IMR-90 (cell line): ENCODE measurements around the gene SLC35F1. TPM values are rescaled to one million over a fixed set of nuclear protein-coding genes. Genes with fewer than 3 reads are reported as not detected.

ENCODE experiments used
- ATAC-seq: fragments of 200-7000 bp; cut with Tn5 transposase; 2 replicates; pipeline ENCODE4 v1.9.1; 2020; ENCODE audit warnings: low read depth, mild to moderate bottlenecking, moderate library complexity
- BruUV-seq: library from RNA; stranded (reverse); fragments of 400-500 nt; replicated peaks from 2 replicates; lab custom pipeline; 2021; lab: Mats Ljungman, UMichigan
- CTCF ChIA-PET: fragments of 300-600 bp; formaldehyde crosslinking; extraction: SDS; loops from one replicate; lab custom pipeline; 2021; ENCODE audit warnings: antibody characterized with exemption; lab: Yijun Ruan, JAX
- POLR2A ChIA-PET: fragments of 300-600 bp; sonication (Branson Sonifier 250); formaldehyde crosslinking; loops from one replicate; lab custom pipeline; 2022; ENCODE audit warnings: antibody characterized with exemption; ENCODE audit not compliant: unreplicated experiment; lab: Charles Lee
- DNase-seq: peaks from one replicate; pipeline ENCODE4 v3.0.0; 2013
- H2AFZ ChIP-seq: replicated peaks from 2 replicates; pipeline ENCODE3; 2013; ENCODE audit warnings: low read length, mild to moderate bottlenecking; ENCODE audit not compliant: poor library complexity
- H2AK5ac ChIP-seq: 2 replicates; pipeline ENCODE4 v1.6.1; 2013; ENCODE audit warnings: low read depth, low read length, inconsistent platforms
- H2AK9ac ChIP-seq: replicated peaks from 2 replicates; pipeline ENCODE3; 2013; ENCODE audit warnings: mild to moderate bottlenecking, low read depth, low read length, moderate library complexity; ENCODE audit not compliant: poor library complexity
- H2BK120ac ChIP-seq: 2 replicates; pipeline ENCODE4 v1.6.1; 2013; ENCODE audit warnings: low read depth, low read length, inconsistent platforms
- H2BK15ac ChIP-seq: 3 replicates; pipeline ENCODE4 v1.6.1; 2013; ENCODE audit warnings: low read depth, low read length, inconsistent platforms
- H2BK20ac ChIP-seq: 2 replicates; pipeline ENCODE4 v1.6.1; 2013; ENCODE audit warnings: low read depth, mild to moderate bottlenecking, inconsistent platforms, low read length, moderate library complexity
- H2BK5ac ChIP-seq: 2 replicates; pipeline ENCODE4 v1.6.1; 2013; ENCODE audit warnings: mild to moderate bottlenecking, low read depth, low read length, inconsistent platforms; ENCODE audit not compliant: poor library complexity, severe bottlenecking
- H3K14ac ChIP-seq: replicated peaks from 2 replicates; pipeline ENCODE4 v1.6.1; 2013; ENCODE audit warnings: low read depth, low read length, inconsistent platforms
- H3K18ac ChIP-seq: 2 replicates; pipeline ENCODE4 v1.6.1; 2013; ENCODE audit warnings: low read depth, low read length, control low read depth
- H3K23ac ChIP-seq: 2 replicates; pipeline ENCODE4 v1.6.1; 2013; ENCODE audit warnings: low read depth, low read length, inconsistent platforms
- H3K27ac ChIP-seq: 2 replicates; pipeline ENCODE4 v1.5.1; 2013; ENCODE audit warnings: mild to moderate bottlenecking, control low read depth, low read length; ENCODE audit not compliant: insufficient read depth
- H3K27me3 ChIP-seq: 2 replicates; pipeline ENCODE4 v1.6.1; 2013; ENCODE audit warnings: low read length; ENCODE audit not compliant: control insufficient read depth, insufficient read depth
- H3K36me3 ChIP-seq: 2 replicates; pipeline ENCODE4 v1.6.1; 2013; ENCODE audit warnings: low read length, mixed read lengths; ENCODE audit not compliant: control insufficient read depth, insufficient read depth
- H3K4ac ChIP-seq: 2 replicates; pipeline ENCODE4 v1.6.1; 2013; ENCODE audit warnings: low read depth, low read length, inconsistent platforms
- H3K4me1 ChIP-seq: 2 replicates; pipeline ENCODE4 v1.6.1; 2013; ENCODE audit warnings: low read length, mixed read lengths; ENCODE audit not compliant: control insufficient read depth, insufficient read depth
- H3K4me2 ChIP-seq: 2 replicates; pipeline ENCODE4 v1.6.1; 2013; ENCODE audit warnings: low read depth, mild to moderate bottlenecking, control low read depth, low read length, moderate library complexity
- H3K4me3 ChIP-seq: 2 replicates; pipeline ENCODE4 v1.5.1; 2013; ENCODE audit warnings: low read depth, mild to moderate bottlenecking, control low read depth, low read length, moderate library complexity; ENCODE audit not compliant: insufficient read depth
- H3K56ac ChIP-seq: 2 replicates; pipeline ENCODE4 v1.6.1; 2013; ENCODE audit warnings: low read length, inconsistent platforms; ENCODE audit not compliant: insufficient read depth; ENCODE audit errors: extremely low read depth
- H3K79me1 ChIP-seq, 2 experiments: 2 replicates each; pipeline ENCODE4 v1.6.1; 2013; ENCODE audit warnings: low read length in 2 of 2, inconsistent platforms in 1 of 2, low read depth in 1 of 2
- H3K9ac ChIP-seq: 2 replicates; pipeline ENCODE4 v1.6.1; 2013; ENCODE audit warnings: low read depth, low read length, control low read depth
- H3K9me1 ChIP-seq: 2 replicates; pipeline ENCODE4 v1.6.1; 2013; ENCODE audit warnings: low read length, inconsistent platforms; ENCODE audit not compliant: insufficient read depth
- H3K9me3 ChIP-seq: 2 replicates; pipeline ENCODE4 v1.6.1; 2013; ENCODE audit warnings: low read length; ENCODE audit not compliant: control insufficient read depth, insufficient read depth
- H4K20me1 ChIP-seq: 2 replicates; pipeline ENCODE4 v1.6.1; 2013; ENCODE audit warnings: low read length, inconsistent platforms; ENCODE audit not compliant: insufficient read depth
- H4K5ac ChIP-seq: 2 replicates; pipeline ENCODE4 v1.6.1; 2013; ENCODE audit warnings: mild to moderate bottlenecking, low read depth, low read length, control low read depth
- H4K8ac ChIP-seq, 2 experiments: 2 replicates each; pipeline ENCODE4 v1.6.1; 2013; ENCODE audit warnings: low read depth in 2 of 2, low read length in 2 of 2, control low read depth in 1 of 2, inconsistent platforms in 1 of 2
- H4K91ac ChIP-seq: 2 replicates; pipeline ENCODE4 v1.6.1; 2013; ENCODE audit warnings: low read depth, low read length, inconsistent platforms; ENCODE audit not compliant: insufficient read depth
- BHLHE40 ChIP-seq: fragments of 150-350 bp; IDR thresholded peaks from 2 replicates; pipeline ENCODE4 v1.6.1; 2016; ENCODE audit warnings: mild to moderate bottlenecking, low read depth, low read length
- CEBPB ChIP-seq: IDR thresholded peaks from 2 replicates; pipeline ENCODE4 v1.6.1; 2012; ENCODE audit warnings: low read depth, low read length, improper control_type of control experiment
- CHD1 ChIP-seq: IDR thresholded peaks from 2 replicates; pipeline ENCODE4 v1.6.1; 2012; ENCODE audit warnings: low read depth, low read length, improper control_type of control experiment
- CTCF ChIP-seq: conservative IDR thresholded peaks from 2 replicates; pipeline ENCODE4 v1.5.1; 2012; ENCODE audit warnings: mild to moderate bottlenecking, low read depth, low read length, improper control_type of control experiment
- ELK1 ChIP-seq: fragments of 150-350 bp; IDR thresholded peaks from 2 replicates; pipeline ENCODE4 v1.6.1; 2016; ENCODE audit warnings: low read depth, mild to moderate bottlenecking, low read length, moderate library complexity, borderline replicate concordance
- FOS ChIP-seq: fragments of 150-350 bp; IDR thresholded peaks from 2 replicates; pipeline ENCODE4 v1.6.1; 2016; ENCODE audit warnings: low read depth, low read length
- MAFK ChIP-seq: IDR thresholded peaks from 2 replicates; pipeline ENCODE4 v1.6.1; 2012; ENCODE audit warnings: low read depth, low read length, improper control_type of control experiment
- MAZ ChIP-seq: IDR thresholded peaks from 2 replicates; pipeline ENCODE4 v1.6.1; 2012; ENCODE audit warnings: low read depth, mild to moderate bottlenecking, low read length, improper control_type of control experiment, moderate library complexity, borderline replicate concordance
- MXI1 ChIP-seq: IDR thresholded peaks from 2 replicates; pipeline ENCODE4 v1.6.1; 2012; ENCODE audit warnings: low read depth, mild to moderate bottlenecking, low read length, moderate library complexity, borderline replicate concordance
- NFE2L2 ChIP-seq: fragments of 150-350 bp; IDR thresholded peaks from 2 replicates; pipeline ENCODE4 v1.6.1; 2016; ENCODE audit warnings: low read depth, mild to moderate bottlenecking, low read length
- POLR2A ChIP-seq: IDR thresholded peaks from 2 replicates; pipeline ENCODE4 v1.6.1; 2012; ENCODE audit warnings: mild to moderate bottlenecking, low read depth, low read length
- RAD21 ChIP-seq: IDR thresholded peaks from 2 replicates; pipeline ENCODE4 v1.6.1; 2012; ENCODE audit warnings: low read length, improper control_type of control experiment
- RCOR1 ChIP-seq: IDR thresholded peaks from 2 replicates; pipeline ENCODE4 v1.6.1; 2012; ENCODE audit warnings: mild to moderate bottlenecking, low read length, improper control_type of control experiment; ENCODE audit not compliant: insufficient replicate concordance
- RFX5 ChIP-seq: IDR thresholded peaks from 2 replicates; pipeline ENCODE4 v1.8.0; 2012; ENCODE audit warnings: low read depth, mild to moderate bottlenecking, low read length, moderate library complexity
- SMC3 ChIP-seq: fragments of 150-350 bp; IDR thresholded peaks from 2 replicates; pipeline ENCODE4 v1.6.1; 2016; ENCODE audit warnings: low read depth, mild to moderate bottlenecking, antibody characterized with exemption, low read length, moderate library complexity
- USF2 ChIP-seq: fragments of 150-350 bp; IDR thresholded peaks from 2 replicates; pipeline ENCODE4 v1.6.1; 2017; ENCODE audit warnings: mild to moderate bottlenecking, antibody characterized with exemption, low read length, low read depth
- WGBS, 2 experiments: methylation state at CpG; one replicate each; pipeline versions ENCODE4 v1.1.5 to v1.1.7; 2013; ENCODE audit warnings: missing lambda C conversion rate in 2 of 2; ENCODE audit not compliant: insufficient read length in 1 of 2; ENCODE audit errors: extremely low coverage in 2 of 2; 5-methylcytosine and 5-hydroxymethylcytosine counted together
- dilution Hi-C: fragments of 300-500 bp; cut with HindIII; formaldehyde crosslinking; loops from one replicate; pipeline ENCODE4 v1.14.3; 2018; ENCODE audit warnings: low sequenced_read_pairs; ENCODE audit not compliant: unreplicated experiment
- in situ Hi-C: fragments of 300-500 bp; cut with MboI; formaldehyde crosslinking; loops from 3 replicates; pipeline ENCODE4 v1.14.3; 2019; ENCODE audit warnings: low sequenced_read_pairs, inconsistent platforms, mixed read lengths
- intact Hi-C: fragments of 100-400 bp; cut with micrococcal nuclease; formaldehyde crosslinking; loops from 2 replicates; pipeline ENCODE4 v1.10.0; 2022
- polyA plus RNA-seq, 3 experiments: library from polyadenylated mRNA; depleted of rRNA; stranded (reverse); fragments of >200 nt; gene quantifications; 2 replicates each; pipeline ENCODE4 v1.2.3, GENCODE V29; 2012; ENCODE audit warnings: low replicate concordance in 1 of 3
- total RNA-seq: library from RNA; depleted of rRNA; stranded (reverse); fragments of >200 nt; gene quantifications from 2 replicates; pipeline ENCODE4 v1.2.3, GENCODE V29; 2012

SLC35F1 gene
- total and polyA plus RNA-seq, 2 of the 4 experiments (the other 2 are of a cell fraction): not detected

- Histone ChIP-seq H2AFZ (no peak overlapping the region), H2AK5ac (no peak overlapping the region), H4K8ac (no peak overlapping the region), H2BK20ac (no peak overlapping the region), H3K4me3 (no peak overlapping the region), H3K36me3 (no peaks in the 10 kb centered on the region), H4K20me1 (no peaks in the 10 kb centered on the region), H2BK5ac (no peak overlapping the region), H3K27ac (no peak overlapping the region), H2BK15ac (no peak overlapping the region), H3K4me1 (no peaks in the 10 kb centered on the region), H3K56ac (no peak overlapping the region), H3K9me3 (no peaks in the 10 kb centered on the region), H3K4me2 (no peak overlapping the region), H4K5ac (no peak overlapping the region), H4K91ac (no peak overlapping the region), H3K9me1 (no peaks in the 10 kb centered on the region), H3K79me1 (no peaks in the 10 kb centered on the region), H3K18ac (no peak overlapping the region), H3K4ac (no peak overlapping the region), H2BK120ac (no peak overlapping the region), H3K23ac (no peak overlapping the region), H3K27me3 (no peaks in the 10 kb centered on the region), H3K9ac (no peak overlapping the region), H3K14ac (no peak overlapping the region), H2AK9ac (no peak overlapping the region)
- dilution Hi-C loops: no loop called here
- BruUV-seq: no TSS peak
- intact Hi-C loops: no loop called here
- ChIA-PET POLR2A (no interaction called here), CTCF (no interaction called here)
- no peak for TF ChIP-seq CTCF
- TF ChIP-seq NFE2L2: no peak
- TF ChIP-seq MAFK: no peak
- no peak for TF ChIP-seq FOS
- no peak for TF ChIP-seq RAD21
- TF ChIP-seq BHLHE40: no peak
- TF ChIP-seq CHD1: no peak
- no peak for TF ChIP-seq MAZ
- TF ChIP-seq SMC3: no peak
- no peak for TF ChIP-seq RCOR1
- TF ChIP-seq USF2: no peak
- no peak for TF ChIP-seq CEBPB
- TF ChIP-seq RFX5: no peak
- TF ChIP-seq MXI1: no peak
- no peak for TF ChIP-seq ELK1
- no peak for TF ChIP-seq POLR2A
- DNase-seq (no peak), ATAC-seq (no peak)
- in situ Hi-C loops: no loop called here
- WGBS, 2 experiments: 50% methylated on average over 2 of the region's 5 CpGs; no CpG with 5 or more reads in 1 of the 2 experiments
Observed at GRCh38 chr6:118215269-118215668, 308.2 kb downstream of the SLC35F1 start.
